NCI-H2196 treated with DMSO at 0.1 percent for 48 hours (cell line): Measurements from ENCODE around the gene THSD4.

ENCODE experiments used
- DNase-seq: peaks from one replicate; lab custom pipeline; 2025; ENCODE audit not compliant: unreplicated experiment; lab: John Stamatoyannopoulos, UW

The THSD4 gene

DNA sequence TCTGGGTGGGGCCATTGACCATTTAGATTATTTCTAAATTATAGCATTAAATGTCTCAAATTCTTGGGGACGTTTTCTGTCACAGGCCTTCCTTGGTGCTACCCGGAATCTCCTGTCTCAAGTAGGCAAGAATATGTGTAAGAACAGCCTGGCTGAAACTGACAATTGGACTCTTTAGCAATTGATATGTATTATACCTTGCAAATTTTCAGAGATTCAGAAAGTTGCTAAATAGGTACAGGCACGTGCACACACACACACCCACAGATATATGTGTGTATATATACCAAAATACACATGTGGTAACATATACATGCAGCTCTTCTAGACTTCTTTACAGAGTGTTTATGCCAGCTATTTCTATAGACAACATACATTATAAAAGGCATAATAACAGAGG, 481.9 kb downstream of the THSD4 start:
- DNase-seq = no peak

DNA sequence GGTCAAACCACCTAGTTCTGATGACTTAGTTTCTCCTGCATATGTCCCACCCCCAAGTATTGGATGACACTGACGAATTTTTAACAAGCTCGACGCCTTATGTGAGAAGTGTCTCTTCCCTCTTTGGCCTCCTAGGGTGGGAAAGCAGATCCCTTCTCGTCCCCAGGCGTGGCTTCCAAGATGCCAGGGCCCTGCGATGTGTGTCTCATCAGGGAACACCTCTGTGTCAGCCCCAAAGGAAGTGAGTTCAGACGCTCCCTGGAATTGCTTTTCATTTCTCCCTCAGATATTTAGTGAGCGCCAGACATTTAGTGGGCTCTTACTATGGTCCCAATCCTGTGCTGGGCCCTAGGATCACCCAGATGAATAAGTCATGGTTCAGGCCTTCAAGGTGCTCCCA, 482.4 kb downstream of the THSD4 start:
- no peak for DNase-seq

DNA sequence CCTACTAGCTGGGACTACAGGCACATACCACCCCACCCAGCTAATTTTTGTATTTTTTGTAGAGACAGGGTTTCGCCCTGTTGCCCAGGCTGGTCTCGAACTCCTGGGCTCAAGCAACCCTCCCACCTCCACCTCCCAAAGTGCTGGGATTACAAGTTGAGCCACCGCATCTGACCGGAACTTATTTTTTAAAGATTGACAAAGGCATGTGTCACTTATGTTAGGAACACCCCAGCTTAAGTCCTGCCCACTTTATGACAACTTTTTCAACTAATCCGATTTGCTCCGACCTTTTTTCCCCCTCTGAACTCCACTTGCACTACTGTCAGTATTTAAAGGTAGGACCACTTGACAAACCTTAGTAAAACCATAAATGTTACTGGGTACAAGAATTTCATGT, 483.5 kb downstream of the THSD4 start:
- DNase-seq = no peak

DNA sequence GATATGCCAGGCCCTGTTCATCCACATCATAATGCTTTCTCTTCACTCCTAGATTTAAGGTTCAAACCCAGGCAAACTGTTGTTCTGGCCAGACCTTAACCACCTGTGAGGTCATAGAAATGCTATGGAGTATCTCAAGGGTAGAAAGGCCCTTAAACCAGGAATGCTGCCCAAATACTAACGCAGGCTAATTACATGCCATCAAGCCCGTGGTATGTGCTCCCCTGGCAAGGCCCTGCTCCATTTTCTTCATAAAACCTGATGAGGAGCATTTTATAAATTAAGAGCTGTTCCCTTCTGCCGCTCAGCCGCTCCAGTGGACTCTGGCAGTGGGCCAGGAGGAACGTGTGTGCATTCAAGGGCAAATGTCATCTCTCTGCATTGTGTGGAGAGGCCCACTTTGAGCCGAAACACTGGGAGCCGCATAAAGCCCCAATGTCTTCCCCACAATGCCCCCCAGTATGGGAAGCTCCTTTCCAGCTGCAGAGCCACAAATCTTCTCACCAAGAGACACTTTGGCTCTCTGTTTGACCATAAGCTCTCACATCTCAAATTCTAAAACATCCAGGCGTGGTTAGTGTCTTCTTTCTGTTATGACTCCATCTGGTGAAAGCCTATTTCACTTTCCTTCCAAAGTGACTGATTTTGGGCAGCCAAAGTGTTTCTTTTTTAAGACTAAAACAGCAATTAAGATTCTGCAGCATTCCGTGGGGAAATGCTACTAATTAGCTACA, 484.3 kb downstream of the THSD4 start:
- no peak for DNase-seq

DNA sequence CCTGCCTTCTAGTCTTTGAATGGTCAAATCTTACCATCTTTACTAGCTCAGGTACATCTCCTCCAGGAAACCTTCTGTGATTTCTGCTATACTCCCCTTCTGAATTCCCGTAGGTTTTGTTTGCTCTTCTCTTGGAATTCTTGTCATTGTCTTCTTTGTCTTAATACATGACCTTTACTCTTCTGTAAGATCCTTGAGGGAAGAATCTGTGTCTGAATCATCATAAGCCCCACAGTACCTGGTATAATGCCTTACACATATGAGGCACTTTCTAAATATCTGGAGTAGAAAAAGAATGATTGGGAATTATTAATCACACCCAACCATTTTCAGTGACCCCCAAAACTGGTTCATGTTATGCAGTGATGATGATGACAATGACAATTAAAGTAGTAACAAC, 485.0 kb downstream of the THSD4 start:
- DNase-seq = no peak

DNA sequence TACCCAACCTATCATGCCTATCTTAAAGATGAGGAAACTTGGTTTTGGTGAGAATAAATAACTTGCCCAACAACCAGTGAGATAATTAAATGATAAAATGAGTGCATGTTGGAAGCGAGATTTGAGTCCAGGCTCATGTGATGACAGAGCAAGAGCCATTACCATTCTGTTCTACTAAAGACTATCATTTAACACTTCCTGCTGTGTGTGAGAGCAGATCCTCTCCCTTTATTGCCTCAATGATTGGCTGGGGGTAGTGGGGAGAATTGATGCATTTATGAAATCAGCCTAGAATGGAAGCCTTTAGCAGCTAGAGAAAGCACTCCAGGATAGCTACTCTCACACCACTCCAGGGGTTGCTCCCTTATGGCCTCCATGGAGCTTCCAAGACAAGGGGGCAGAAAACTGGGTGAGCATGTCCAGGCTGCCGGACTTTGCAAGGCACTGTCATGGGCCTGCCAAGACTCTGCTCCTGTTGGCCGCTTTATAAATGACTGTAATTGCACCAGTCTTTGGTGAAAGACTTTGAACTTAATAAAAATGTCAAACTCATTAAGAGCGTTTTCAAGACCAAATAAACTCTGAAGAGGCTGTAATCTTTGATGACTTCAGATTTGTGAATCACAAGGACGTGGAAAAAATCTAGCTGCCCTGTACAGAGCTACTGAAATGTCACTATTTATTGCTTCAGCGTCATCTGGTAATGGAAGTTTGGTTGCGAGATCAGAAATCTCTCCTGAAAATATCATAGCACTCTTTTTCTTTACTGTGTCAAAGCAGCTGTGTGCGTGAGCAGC, 486.0 kb downstream of the THSD4 start:
- no peak for DNase-seq

DNA sequence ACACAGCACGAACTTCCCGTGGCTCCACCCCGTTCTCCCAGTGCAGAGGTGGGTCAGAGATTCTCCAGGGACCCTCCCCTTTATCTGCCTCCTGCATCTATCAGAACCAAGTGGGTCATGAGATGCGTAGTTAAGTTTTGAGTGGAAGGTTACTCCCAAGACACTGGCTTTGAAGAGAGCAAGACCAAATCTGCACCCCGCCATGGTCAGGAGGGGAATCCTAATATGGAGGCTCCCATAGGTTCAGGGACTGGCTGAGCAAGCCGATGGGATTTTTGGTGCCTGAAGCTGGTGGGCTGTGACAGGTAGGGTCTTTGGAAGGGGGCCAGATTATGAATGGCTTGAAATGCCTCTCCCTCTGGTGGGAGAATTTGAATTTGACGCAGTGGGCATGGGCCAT, 488.1 kb downstream of the THSD4 start:
- no peak for DNase-seq

DNA sequence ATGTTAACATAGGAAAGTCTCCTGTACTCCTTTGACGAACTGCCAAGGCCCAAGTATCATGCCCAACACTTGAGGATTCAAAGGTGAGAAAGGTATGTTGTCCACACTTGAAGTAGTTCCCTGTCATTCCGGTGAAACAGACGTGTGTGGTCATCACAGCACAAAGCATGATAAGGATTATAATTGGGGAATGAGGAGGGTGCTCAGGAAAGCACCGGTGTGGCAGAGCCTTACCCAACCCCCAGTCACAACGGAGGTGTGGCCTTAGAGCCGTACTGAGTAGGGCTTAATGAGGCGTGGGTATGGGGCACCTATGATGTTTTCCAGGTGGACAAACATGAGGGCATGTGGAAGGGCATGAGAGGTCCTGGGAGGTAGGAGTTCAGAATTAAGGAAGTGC, 492.1 kb downstream of the THSD4 start:
- DNase-seq = no peak

DNA sequence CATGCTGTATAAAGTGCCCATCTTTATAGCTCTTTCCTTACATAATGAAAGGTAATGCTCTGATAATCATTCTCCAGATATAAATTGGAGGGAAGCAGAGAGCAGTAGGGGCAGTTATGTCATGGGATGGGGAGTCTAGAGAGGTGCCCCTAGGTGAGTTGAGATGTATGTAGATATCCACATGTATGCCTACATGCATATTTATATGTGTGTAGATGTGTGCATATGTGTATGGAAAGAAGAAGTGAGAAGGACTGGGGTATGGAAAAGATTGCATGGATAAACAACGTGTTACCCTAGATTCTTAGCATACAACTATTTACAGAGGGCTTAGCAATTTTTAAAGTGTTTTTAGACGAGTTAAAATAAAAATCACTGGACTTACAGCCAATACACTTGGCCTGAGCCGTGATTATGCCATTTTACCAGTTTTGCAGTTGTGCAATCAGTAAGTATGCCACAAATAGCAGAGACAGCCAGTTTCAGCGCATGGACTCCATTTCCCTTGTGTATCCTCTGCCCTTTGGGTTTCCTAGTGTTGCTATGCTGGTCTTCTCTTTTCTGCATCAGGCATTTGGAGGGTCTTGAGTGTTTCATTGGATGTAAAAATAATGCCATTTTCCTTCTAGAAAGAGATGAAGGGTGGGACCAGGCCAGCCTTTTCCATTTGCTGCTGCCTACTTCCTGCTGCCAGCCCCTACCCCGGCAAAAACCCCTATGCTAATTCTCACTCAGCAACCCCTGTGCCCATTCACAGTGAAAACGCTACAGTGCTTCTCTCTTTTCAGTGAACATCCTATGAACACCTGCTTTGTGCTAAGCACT, 495.7 kb downstream of the THSD4 start:
- DNase-seq = no peak

DNA sequence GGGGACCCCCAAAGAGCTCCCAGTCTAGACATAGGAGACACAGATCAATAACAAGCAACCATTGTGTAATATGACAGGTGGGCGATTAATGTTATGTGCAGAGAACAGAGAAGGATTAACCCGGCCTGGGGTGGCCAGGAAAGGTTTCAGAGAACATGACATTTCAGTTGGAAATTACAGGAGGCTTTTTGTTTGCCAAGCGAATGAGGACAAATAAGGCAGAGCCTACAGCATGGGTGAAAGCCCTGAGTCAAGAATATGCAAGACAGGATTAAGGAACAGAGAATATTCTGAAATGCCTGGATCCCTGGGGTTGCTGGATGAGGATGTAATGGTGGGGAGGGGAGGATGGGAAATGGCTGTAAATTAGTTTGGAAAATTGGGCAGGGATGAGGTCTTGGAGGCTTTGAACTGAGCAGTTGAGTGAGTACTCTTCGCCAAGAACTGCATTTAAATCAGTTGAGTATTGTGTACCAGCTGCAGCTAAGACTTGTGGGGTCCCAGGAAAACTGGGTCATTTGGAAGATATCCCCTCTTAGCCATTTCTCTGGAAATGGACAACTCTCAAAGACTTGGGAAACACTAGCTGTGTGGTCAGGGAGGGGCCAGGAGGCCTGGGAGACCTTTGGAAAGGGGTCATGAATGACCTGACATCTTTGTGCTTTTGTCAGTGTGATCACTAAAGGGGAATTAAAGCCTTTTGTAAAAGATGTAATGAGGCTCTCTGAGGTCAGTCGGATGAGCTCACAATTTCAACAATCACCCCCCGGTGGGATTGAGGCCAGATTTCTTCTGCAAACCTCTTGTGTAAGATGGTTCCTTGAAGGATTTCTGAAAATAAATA, 496.5 kb downstream of the THSD4 start:
- no peak for DNase-seq

DNA sequence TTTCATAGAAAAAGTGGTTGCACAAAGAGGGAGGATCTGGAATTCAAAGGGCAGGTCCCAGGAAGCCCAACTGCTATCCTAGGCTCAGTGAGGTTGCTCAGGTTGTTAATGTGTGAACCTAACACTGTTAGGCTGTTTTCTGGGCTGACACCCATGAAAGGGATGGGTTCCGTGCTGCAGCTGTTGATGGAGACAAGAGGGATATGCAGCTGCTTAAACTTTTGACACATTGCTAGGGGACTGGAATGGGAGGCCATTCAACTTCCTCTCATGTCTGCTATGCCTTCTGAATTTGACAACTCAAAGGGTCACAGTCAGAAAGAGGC, 497.1 kb downstream of the THSD4 start:
- DNase-seq = no peak

DNA sequence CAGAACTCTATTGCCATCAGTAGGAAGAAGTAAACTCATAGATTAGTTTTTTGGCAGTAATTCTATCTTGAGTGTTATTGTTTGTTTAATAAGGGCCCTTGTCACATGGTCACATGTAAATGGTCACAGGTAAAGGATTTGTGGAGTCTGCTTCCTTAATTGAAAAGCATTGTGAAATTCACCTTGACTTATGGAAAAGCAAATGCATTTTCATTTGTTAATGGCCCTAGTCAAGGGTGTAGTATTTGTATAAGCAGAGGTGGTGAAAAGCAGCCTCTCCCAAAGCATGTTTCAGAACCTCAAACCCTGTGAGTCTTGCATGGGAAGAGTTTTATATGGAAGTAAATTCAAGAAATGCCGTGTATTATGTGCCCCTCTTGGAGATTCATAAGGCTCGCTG, 497.6 kb downstream of the THSD4 start:
- DNase-seq = no peak

DNA sequence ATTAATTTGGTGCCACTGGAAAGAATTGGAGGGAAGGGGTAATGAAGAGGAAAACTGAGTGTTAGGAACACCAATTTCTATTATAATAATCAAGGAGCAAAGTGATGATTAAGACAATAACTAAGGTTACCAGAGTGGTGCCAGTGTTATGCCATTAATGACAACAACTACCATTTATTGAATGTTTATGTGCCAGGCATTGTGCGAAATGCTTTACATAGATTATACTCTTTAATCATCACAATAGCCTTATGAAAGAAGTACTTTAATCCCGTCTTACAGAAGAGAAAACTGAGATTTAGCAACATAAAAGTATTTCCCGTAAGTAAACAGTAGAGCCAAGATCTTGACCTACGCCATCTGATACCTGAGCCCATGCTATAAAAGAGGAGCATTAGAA, 507.8 kb downstream of the THSD4 start:
- no peak for DNase-seq

DNA sequence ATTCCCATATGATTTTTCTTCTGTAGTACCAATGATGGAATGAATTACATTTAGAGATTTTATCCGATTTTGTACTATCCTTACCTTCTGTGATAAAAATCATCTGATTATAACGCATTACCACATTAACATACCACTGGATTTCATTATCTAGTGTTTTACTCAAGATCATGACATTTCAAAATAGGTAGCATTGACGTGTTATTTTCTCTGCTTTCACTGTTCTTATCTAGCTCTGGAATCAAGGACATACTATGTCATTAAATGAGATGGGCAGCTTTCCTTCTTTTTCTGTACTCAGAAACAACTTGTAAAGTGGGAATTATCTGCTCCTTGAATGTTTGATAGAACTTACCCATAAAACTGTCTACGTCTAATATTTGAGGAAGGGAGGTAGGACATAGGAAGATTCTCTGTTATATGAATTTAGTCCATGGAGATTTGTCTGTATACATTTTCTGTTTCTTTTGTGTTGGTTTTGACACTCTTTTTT, 511.4 kb downstream of the THSD4 start:
- no peak for DNase-seq

DNA sequence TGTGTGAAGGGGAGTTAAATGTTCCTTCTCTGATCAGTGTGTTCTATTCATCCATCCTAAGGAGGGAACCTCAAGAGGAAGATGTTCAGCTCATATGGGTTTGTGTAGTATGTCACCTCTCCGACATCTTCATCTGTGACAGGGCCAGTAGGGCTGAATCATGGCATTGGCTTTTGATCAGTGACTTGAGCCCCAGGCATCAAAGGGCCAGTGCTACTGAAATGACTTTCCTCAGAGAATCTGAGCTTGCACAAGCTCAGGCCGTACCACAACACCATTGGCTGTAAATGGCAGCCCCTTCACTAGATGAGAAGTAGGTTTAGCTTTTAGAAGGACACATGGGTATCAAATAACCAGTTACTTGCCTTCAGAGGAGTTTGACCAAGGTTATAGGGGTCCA, 511.9 kb downstream of the THSD4 start:
- no peak for DNase-seq

DNA sequence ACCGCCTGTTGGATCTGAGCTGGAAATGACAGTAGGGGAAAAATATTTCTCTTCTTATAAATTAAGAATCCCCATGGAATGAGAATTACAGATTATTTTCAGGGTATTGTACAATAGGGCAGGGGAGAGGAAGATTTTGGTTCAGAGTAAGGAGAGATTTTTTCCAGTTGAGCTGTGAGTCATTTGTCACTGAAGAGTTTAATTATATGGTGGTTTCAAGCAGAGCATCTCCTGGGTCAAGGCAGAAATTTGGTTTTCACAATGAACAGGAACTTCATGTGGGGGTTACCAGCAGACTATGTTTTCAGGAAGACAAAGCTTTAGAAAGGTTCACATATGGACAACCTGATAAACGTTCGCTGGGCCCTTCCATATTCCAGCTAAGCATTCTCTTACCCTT, 512.3 kb downstream of the THSD4 start:
- no peak for DNase-seq

DNA sequence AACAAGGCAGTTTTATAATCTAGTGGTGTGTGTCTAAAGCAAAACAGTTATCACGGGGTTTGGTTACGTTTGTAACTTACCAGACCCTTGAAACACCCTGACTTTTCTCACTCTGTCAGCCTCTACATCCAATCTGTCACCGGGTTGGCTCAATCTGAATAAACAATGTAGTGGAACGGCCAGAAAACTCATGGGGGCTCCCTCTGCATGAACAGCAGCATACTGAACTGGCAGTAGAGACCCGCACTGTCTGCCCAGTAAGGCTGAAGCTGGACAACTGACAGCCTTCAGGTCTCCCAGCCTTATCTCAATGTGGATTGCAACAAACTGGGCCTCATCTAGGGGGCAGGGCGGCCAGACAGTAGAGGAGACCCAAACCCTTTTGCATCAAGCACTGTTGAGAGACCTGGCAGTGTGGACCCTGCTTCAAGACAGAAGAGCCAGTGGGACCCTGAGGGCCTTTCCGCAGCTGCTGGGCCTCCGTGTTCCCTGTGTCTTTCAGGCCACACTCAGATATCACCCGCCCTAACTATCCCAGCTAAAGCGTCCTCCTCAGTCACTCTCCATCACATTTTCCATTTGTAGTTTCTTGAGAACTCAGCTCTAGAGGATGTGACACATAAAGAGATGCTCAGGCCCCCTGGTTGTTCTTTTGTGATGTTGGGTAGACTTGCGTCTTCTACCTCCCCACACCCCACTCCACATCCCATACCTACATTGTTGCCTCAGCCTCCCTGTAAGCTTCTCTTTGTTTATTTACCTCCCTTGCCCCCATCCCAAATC, 513.9 kb downstream of the THSD4 start:
- no peak for DNase-seq

DNA sequence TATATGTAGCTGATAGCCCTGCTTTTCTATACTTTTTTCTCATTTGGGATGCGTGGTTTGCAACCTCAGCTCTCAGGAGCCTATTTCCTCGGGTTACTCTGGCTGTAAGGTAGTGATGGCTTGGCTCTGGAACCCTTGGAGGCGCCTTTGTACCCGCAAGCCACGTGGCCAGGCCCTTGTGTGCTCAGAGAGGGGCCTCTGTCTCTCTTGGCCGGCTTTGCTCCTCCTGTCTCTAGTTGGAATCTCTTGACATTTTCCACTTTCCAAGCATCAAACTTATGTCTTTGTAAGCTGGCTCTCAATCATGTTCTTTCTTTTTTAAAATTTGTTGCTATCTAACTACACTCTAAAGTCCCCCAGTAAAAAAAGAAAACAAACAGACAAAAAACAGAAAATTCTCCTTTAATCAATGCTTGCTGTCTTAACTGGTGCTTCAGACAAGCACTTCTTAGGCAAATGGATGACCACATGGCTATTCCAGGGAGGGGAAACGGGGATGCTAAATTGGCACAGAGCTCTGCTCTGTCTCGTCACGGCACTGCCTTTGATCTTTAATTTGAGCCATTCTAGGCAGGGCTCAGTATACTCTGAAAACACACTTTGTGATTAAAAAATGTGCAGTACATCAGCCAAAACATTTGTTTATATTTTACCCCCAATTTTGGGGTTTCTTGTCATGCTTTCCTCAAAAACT, 514.7 kb downstream of the THSD4 start:
- no peak for DNase-seq

DNA sequence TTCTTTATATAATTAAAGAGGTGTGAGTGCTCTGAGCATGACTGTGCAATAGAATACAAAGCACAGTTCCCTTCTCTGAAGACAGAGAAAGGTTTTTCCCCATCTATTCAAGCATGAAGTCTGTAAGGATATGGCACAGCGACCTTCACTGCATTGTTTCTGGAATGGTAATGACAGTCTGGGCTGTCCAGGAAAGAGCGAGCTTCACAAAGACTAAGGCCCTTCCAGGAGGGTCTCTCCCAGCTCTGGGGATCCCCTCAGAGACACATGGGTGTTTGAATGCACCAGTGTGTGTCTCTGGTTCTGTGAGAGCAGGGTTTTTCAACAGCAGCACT, 515.2 kb downstream of the THSD4 start:
- no peak for DNase-seq
